SK-N-SH treated with all-trans-retinoic acid at 6 μM for 48 hours (cell line): ENCODE data around the gene RNF10.

Source experiments
- BACH2 ChIP-seq: fragments of 250-450 bp; sonication (Bioruptor Pico); IDR thresholded peaks from 2 replicates; pipeline ENCODE4 v1.9.0; 2021; ENCODE audit warnings: mild to moderate bottlenecking, borderline replicate concordance
- CREB5 ChIP-seq: fragments of 250-450 bp; sonication (Bioruptor Pico); IDR thresholded peaks from 2 replicates; pipeline ENCODE4 v1.5.1; 2020; ENCODE audit warnings: low read depth, mild to moderate bottlenecking, moderate library complexity
- GLIS3 ChIP-seq: fragments of 250-450 bp; sonication (Bioruptor Pico); IDR thresholded peaks from 2 replicates; pipeline ENCODE4 v1.5.0; 2020; ENCODE audit warnings: mild to moderate bottlenecking, moderate library complexity
- PATZ1 ChIP-seq: fragments of 250-450 bp; sonication (Bioruptor Pico); IDR thresholded peaks from 2 replicates; pipeline ENCODE4 v1.8.0; 2020; ENCODE audit warnings: mild to moderate bottlenecking, moderate library complexity, borderline replicate concordance
- POU6F1 ChIP-seq: fragments of 250-450 bp; sonication (Bioruptor Pico); IDR thresholded peaks from 2 replicates; pipeline ENCODE4 v1.8.0; 2021; ENCODE audit warnings: low read depth, mild to moderate bottlenecking, moderate library complexity, borderline replicate concordance
- RARB ChIP-seq: fragments of 250-450 bp; sonication (Bioruptor Pico); IDR thresholded peaks from 2 replicates; pipeline ENCODE4 v1.8.0; 2021; ENCODE audit warnings: mild to moderate bottlenecking, moderate library complexity
- TSHZ2 ChIP-seq: fragments of 250-450 bp; sonication (Bioruptor Pico); IDR thresholded peaks from 2 replicates; pipeline ENCODE4 v1.5.0; 2020; ENCODE audit warnings: mild to moderate bottlenecking, moderate library complexity
- ZNF565 ChIP-seq: fragments of 450-650 bp; formaldehyde crosslinking; conservative IDR thresholded peaks from 2 replicates; pipeline ENCODE4 v1.5.0; 2020; ENCODE audit warnings: low read depth, mild to moderate bottlenecking, moderate library complexity

- TF ChIP-seq BACH2 (CRISPR knock-in tag) (no peak), GLIS3 (CRISPR knock-in tag) (no peak), PATZ1 (CRISPR knock-in tag) (no peak), RARB (CRISPR knock-in tag) (no peak), POU6F1 (CRISPR knock-in tag) (no peak), ZNF565 (CRISPR knock-in tag) (no peak), TSHZ2 (CRISPR knock-in tag) (no peak), CREB5 (no peak)
These were observed 1.4 kb upstream of the RNF10 start for GRCh38 chr12:120532701-120533238.
